Measurements from ENCODE around the gene EFCC1.

Gene EFCC1

DNA sequence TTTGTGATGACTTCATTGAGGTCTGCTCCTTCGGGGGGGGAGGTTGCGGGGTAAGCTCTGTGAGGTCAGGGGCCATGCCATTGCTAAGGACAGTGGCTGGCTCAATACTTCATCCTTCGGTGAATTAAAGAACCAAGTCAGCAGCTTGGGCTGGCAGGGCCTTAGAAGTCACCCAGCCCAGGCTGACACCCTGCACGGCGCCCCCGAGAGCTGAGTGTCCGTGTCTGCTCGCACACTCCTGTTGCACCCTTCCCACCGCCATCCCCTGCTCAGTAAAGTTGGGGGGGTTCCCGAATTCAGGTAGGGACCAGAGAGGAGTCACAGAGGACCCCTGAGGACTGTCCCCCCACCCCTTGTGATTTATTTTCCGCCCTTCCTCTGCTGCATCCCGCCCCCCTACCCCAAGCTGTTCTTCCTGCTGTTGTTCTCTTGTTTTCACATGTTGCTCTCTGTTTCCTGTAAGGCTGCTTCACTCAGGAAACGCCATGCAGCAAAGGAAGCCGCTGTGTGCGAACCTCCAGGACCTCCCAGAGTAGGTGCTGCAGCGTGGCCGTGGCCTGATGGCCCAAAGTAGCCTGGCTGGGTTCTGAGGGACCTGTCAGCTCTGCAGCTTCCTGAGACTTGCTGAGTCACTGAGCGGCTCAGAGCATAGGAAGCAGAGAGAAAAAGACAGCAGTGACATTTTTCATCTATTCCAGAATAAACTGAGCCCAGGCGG, 14.4 kb downstream of the EFCC1 start:
- Mint-ChIP-seq H3K27me3 (ENCODE audit: low read depth) (no peaks in the 10 kb centered on the region), H3K4me3 (peak overlapping the region; percentile 73), H3K4me1 (ENCODE audit: low read depth) (peaks cover 32% of the 10 kb centered on the region), H3K9me3 (no peaks in the 10 kb centered on the region), H3K27ac (peak overlapping the region; percentile 85), H3K36me3 (ENCODE audit: low read depth) (no peaks in the 10 kb centered on the region)

GRCh38 chr3:129016356-129016719, 15.2 kb downstream of the EFCC1 start:
- Mint-ChIP-seq H3K27ac (peak overlapping the region; percentile 85), H3K4me3 (peak overlapping the region; percentile 73), H3K9me3 (no peaks in the 10 kb centered on the region), H3K27me3 (ENCODE audit: low read depth) (no peaks in the 10 kb centered on the region), H3K4me1 (ENCODE audit: low read depth) (peaks cover 32% of the 10 kb centered on the region), H3K36me3 (ENCODE audit: low read depth) (no peaks in the 10 kb centered on the region)

- peaks cover 32% of the 10 kb centered on the region for H3K4me1 Mint-ChIP-seq (ENCODE audit: low read depth)
- H3K27ac Mint-ChIP-seq = peak overlapping the region; percentile 85
- H3K9me3 Mint-ChIP-seq = no peaks in the 10 kb centered on the region
- H3K4me3 Mint-ChIP-seq = no peak overlapping the region
- H3K27me3 Mint-ChIP-seq (ENCODE audit: low read depth) = no peaks in the 10 kb centered on the region
- no peaks in the 10 kb centered on the region for H3K36me3 Mint-ChIP-seq (ENCODE audit: low read depth)
Observed at GRCh38 chr3:129016720-129017483, 15.8 kb downstream of the EFCC1 start.

DNA sequence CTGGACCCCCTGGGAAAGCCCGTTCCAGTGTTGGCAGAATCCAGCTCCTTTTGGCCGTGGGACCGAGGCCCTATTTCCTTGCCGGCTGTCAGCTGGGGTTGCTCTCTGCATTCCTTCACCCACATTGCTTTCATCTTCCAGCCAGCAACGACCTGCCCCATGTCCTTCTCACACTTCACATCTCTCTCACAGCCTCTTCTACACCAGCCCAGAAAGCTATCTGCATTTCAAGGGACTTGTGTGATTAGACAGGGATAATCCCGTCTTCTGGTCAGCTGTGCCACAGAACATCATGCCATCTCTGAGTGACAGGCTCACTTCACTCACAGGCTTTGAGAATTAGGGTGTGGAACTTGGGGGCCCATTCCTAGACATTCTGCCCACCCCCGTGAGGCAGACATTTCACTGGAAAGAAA, 16.4 kb downstream of the EFCC1 start:
- Mint-ChIP-seq H3K4me1 (ENCODE audit: low read depth) (peaks cover 32% of the 10 kb centered on the region), H3K4me3 (no peak overlapping the region), H3K27me3 (ENCODE audit: low read depth) (no peaks in the 10 kb centered on the region), H3K27ac (peak overlapping the region; percentile 52), H3K36me3 (ENCODE audit: low read depth) (no peaks in the 10 kb centered on the region), H3K9me3 (no peaks in the 10 kb centered on the region)

GRCh38 chr3:129018271-129018670, 17.2 kb downstream of the EFCC1 start:
- Mint-ChIP-seq H3K27ac (no peak overlapping the region), H3K36me3 (ENCODE audit: low read depth) (no peaks in the 10 kb centered on the region), H3K4me1 (ENCODE audit: low read depth) (peaks cover 32% of the 10 kb centered on the region), H3K9me3 (no peaks in the 10 kb centered on the region), H3K4me3 (no peak overlapping the region), H3K27me3 (ENCODE audit: low read depth) (no peaks in the 10 kb centered on the region)

DNA sequence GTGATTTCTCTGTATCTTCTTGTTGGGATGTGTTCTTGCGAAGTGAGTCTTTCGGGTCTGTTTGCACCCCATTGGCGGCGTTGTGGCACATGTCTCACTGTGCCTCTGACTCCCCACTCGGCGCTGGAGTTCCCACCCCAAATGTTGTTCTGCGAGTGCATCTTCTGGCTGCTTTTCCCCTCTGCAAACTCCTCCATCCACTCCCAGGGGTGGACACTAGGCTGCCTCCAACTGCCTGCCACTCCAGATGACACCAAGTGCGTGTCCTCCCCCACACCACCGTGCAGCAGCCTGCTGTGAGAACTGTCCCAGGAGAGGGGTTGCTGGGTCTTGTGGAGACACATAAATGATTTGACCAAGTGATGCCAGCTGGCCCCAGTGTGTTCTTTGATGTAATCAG, 17.6 kb downstream of the EFCC1 start:
- Mint-ChIP-seq H3K27me3 (ENCODE audit: low read depth) (no peaks in the 10 kb centered on the region), H3K36me3 (ENCODE audit: low read depth) (no peaks in the 10 kb centered on the region), H3K9me3 (no peaks in the 10 kb centered on the region), H3K4me1 (ENCODE audit: low read depth) (peaks cover 29% of the 10 kb centered on the region), H3K4me3 (no peak overlapping the region), H3K27ac (no peak overlapping the region)

- H3K9me3 Mint-ChIP-seq = no peaks in the 10 kb centered on the region
- no peak overlapping the region for H3K4me3 Mint-ChIP-seq
- peaks cover 29% of the 10 kb centered on the region for H3K4me1 Mint-ChIP-seq (ENCODE audit: low read depth)
- no peaks in the 10 kb centered on the region for H3K27me3 Mint-ChIP-seq (ENCODE audit: low read depth)
- no peak overlapping the region for H3K27ac Mint-ChIP-seq
- H3K36me3 Mint-ChIP-seq (ENCODE audit: low read depth) = no peaks in the 10 kb centered on the region
Observed at GRCh38 chr3:129019266-129019665, 18.2 kb downstream of the EFCC1 start.

GRCh38 chr3:129020691-129021090, 19.6 kb downstream of the EFCC1 start:
- Mint-ChIP-seq H3K4me1 (ENCODE audit: low read depth) (peaks cover 19% of the 10 kb centered on the region), H3K36me3 (ENCODE audit: low read depth) (no peaks in the 10 kb centered on the region), H3K4me3 (no peak overlapping the region), H3K27ac (no peak overlapping the region), H3K9me3 (no peaks in the 10 kb centered on the region), H3K27me3 (ENCODE audit: low read depth) (peaks cover 5% of the 10 kb centered on the region)

GRCh38 chr3:129021140-129021551, 20.0 kb downstream of the EFCC1 start:
- Mint-ChIP-seq H3K27me3 (ENCODE audit: low read depth) (peaks cover 5% of the 10 kb centered on the region), H3K27ac (no peak overlapping the region), H3K4me1 (ENCODE audit: low read depth) (peaks cover 15% of the 10 kb centered on the region), H3K4me3 (no peak overlapping the region), H3K9me3 (no peaks in the 10 kb centered on the region), H3K36me3 (ENCODE audit: low read depth) (no peaks in the 10 kb centered on the region)

DNA sequence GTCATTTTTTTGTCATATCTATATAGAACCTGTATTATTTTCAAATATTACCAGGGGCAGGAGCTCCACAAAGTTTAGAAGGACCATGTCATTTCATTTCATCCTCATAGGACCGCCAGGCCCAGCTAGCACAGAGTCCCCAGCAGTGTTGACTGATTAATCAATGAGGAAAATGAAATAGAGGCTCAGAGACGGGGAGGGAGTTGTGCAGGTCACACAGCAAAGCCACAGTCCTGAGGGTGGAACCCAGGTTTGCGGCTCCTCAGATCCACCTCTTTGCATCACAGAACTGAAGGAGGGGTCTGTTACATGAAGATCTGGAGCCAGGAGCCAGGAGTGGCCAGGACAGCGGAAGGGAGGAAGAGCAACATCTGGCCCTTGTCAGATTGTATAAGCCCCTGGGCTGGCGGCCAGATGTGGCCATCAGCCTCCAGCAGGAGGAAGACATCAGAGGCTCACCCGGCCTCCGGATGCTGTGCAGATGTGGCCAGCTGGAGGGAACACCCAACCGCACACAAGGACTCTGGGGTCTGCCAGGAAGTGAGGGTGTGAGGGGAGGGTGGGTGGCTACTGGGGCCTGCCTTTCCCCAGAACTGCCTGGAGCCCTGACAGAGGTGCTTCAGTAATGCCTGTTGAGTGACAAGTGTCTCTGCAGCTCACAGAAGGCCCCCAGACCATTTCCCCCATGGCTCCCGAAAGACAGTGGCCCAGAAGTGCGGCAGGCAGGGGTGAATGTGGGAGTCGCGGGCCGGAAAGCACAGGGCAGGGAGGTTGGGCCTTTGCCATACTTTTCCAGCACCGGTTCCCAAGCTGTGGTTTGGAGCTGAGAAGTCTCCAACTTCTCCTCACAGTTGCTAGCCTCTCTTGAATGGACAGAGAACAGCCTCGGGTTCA, 21.3 kb downstream of the EFCC1 start:
- H3K4me1 Mint-ChIP-seq (ENCODE audit: low read depth) = peaks cover 12% of the 10 kb centered on the region
- no peak overlapping the region for H3K27ac Mint-ChIP-seq
- H3K9me3 Mint-ChIP-seq = no peaks in the 10 kb centered on the region
- peaks cover 5% of the 10 kb centered on the region for H3K27me3 Mint-ChIP-seq (ENCODE audit: low read depth)
- no peaks in the 10 kb centered on the region for H3K36me3 Mint-ChIP-seq (ENCODE audit: low read depth)
- H3K4me3 Mint-ChIP-seq = no peak overlapping the region

DNA sequence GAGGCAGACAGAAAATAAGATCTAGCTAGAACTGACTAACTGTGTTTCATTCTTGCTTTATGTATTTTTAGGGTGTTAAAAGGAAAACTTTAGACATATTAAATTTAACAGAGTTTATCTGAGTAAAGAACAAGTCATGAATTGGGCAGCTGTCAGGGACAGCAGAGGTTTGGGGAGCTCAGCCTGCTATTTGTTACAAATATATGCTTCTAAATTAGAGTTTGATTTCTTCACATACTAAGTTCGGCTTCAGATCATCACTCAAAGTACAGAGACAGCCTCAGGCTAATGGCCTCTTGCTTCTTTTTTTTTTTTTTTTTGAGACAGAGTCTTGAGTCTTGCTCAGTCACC, 21.9 kb downstream of the EFCC1 start:
- Mint-ChIP-seq H3K9me3 (no peaks in the 10 kb centered on the region), H3K4me3 (no peak overlapping the region), H3K27ac (no peak overlapping the region), H3K27me3 (ENCODE audit: low read depth) (peaks cover 5% of the 10 kb centered on the region), H3K4me1 (ENCODE audit: low read depth) (peaks cover 7% of the 10 kb centered on the region), H3K36me3 (ENCODE audit: low read depth) (no peaks in the 10 kb centered on the region)

DNA sequence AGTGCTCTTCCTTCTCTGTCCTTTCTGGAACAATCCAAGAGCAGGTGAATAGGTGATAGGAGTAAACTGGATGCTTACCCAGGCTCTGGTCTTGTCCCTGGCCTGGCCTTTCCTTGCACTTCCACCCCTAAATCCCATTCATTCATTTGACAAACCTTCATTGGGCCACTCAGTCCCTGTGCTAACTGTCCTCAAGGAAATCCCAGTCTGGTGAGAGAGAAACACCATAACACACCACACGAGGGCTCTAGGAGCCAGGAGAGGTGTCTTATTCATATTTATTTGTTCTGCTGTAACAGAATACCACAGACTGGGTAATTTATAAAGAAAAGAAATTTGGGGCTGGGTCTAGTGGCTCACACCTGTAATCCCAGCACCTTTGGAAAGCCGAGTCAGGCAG, 22.8 kb downstream of the EFCC1 start:
- H3K27ac Mint-ChIP-seq = no peak overlapping the region
- no peak overlapping the region for H3K4me3 Mint-ChIP-seq
- H3K9me3 Mint-ChIP-seq = no peaks in the 10 kb centered on the region
- H3K27me3 Mint-ChIP-seq (ENCODE audit: low read depth) = peaks cover 5% of the 10 kb centered on the region
- peaks cover 7% of the 10 kb centered on the region for H3K4me1 Mint-ChIP-seq (ENCODE audit: low read depth)
- H3K36me3 Mint-ChIP-seq (ENCODE audit: low read depth) = no peaks in the 10 kb centered on the region

GRCh38 chr3:129025108-129025507, 24.0 kb downstream of the EFCC1 start:
- H3K9me3 Mint-ChIP-seq = no peaks in the 10 kb centered on the region
- H3K4me1 Mint-ChIP-seq (ENCODE audit: low read depth) = peaks cover 7% of the 10 kb centered on the region
- H3K27me3 Mint-ChIP-seq (ENCODE audit: low read depth) = peaks cover 5% of the 10 kb centered on the region
- peak overlapping the region; percentile 17 for H3K27ac Mint-ChIP-seq
- H3K36me3 Mint-ChIP-seq (ENCODE audit: low read depth) = no peaks in the 10 kb centered on the region
- H3K4me3 Mint-ChIP-seq = no peak overlapping the region

DNA sequence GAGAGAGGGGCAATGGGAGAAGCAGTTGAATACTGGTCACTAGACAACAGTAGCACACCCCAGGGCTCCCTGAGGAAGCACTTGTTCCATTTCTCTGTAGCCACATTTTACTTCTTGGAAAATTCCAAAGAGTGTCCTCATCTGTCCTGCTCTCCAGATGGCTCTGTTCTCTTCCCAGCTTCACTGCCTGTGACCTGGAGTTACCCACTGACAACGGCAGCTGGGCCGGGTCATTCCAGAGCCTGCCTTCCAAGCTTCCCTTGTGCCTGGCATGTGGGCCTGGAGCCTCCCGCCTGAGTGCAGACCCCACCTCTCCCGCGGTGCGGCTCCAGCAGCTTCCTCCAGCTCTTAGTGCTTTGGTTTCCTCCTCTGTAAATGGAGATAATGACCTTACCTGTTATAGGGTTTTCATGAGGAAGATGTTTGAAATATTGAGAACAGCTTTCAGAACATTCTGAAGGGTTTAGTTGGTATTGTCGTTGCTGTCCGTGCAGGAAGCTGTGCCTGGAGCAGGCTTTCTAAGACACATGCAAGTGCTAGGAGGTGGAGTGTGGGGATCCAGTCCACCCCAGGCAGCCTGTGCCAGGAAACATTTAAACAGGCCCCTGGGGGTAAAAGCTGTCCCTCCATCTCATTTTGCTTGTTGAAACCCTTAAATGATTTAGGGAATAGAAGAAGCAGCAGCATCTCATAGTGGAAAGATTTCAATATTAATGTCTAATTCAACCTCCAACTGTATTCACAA, 24.8 kb downstream of the EFCC1 start:
- Mint-ChIP-seq H3K4me1 (ENCODE audit: low read depth) (peaks cover 8% of the 10 kb centered on the region), H3K36me3 (ENCODE audit: low read depth) (no peaks in the 10 kb centered on the region), H3K4me3 (peak overlapping the region; percentile 79), H3K27ac (peak overlapping the region; percentile 22), H3K9me3 (no peaks in the 10 kb centered on the region), H3K27me3 (ENCODE audit: low read depth) (peaks cover 5% of the 10 kb centered on the region)
